ENCODE data around the gene GRIK4.

DNA sequence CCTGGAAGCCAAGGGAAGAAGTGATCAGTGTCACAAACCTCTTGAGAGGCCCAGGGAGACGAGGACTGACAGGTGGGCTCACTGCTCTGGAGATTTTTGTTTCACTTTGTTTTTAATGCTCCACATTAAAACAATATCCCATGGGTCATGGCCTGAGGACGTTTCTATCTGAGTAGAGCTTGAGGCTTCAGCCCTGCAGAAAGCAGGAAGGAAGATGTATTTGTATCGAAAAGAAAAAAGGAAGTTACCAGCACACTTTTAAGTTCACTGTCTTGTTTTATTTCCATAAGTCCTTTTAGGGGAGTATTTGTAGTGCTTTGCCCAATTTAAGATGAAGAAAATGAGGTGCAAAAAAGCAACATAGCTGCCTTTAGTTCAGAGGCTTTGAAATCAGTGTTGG, 191.1 kb downstream of the GRIK4 start:
- TF ChIP-seq, protein P1, sequence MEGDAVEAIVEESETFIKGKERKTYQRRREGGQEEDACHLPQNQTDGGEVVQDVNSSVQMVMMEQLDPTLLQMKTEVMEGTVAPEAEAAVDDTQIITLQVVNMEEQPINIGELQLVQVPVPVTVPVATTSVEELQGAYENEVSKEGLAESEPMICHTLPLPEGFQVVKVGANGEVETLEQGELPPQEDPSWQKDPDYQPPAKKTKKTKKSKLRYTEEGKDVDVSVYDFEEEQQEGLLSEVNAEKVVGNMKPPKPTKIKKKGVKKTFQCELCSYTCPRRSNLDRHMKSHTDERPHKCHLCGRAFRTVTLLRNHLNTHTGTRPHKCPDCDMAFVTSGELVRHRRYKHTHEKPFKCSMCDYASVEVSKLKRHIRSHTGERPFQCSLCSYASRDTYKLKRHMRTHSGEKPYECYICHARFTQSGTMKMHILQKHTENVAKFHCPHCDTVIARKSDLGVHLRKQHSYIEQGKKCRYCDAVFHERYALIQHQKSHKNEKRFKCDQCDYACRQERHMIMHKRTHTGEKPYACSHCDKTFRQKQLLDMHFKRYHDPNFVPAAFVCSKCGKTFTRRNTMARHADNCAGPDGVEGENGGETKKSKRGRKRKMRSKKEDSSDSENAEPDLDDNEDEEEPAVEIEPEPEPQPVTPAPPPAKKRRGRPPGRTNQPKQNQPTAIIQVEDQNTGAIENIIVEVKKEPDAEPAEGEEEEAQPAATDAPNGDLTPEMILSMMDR (IDR thresholded peaks at IDR 0.05), result no peak
- TF ChIP-seq EZH2phosphoT487 (IDR thresholded peaks at IDR 0.05), result no peak
